HG02981 (cell line): Measurements from ENCODE around the gene CABP4.

Experiments used
- ATAC-seq: cut with Tn5 transposase; IDR thresholded peaks from one replicate; pipeline ENCODE4 v1.9.1; 2021; ENCODE audit warnings: mild to moderate bottlenecking, moderate library complexity; ENCODE audit not compliant: unreplicated experiment

CABP4 gene

GRCh38 chr11:67435031-67435726 is 20.0 kb upstream of the CABP4 start:
- ATAC-seq = no peak

- no peak for ATAC-seq
Observed at GRCh38 chr11:67435727-67436458, 19.3 kb upstream of the CABP4 start.

- peak; percentile 57 for ATAC-seq
Observed at GRCh38 chr11:67436459-67437081, 18.6 kb upstream of the CABP4 start.

- ATAC-seq = no peak
Observed at GRCh38 chr11:67437082-67437808, 17.9 kb upstream of the CABP4 start, which contains the start of gene PTPRCAP. Gene PTPRCAP, minus strand, starts transcription at chr11:67437682. Its CDS starts 63 bp downstream, at chr11:67437619.

GRCh38 chr11:67437809-67438157 is 17.4 kb upstream of the CABP4 start:
- no peak for ATAC-seq

GRCh38 chr11:67438158-67438902 is 16.8 kb upstream of the CABP4 start:
- ATAC-seq = no peak

- ATAC-seq = no peak
Observed at GRCh38 chr11:67439321-67440228, 15.6 kb upstream of the CABP4 start.

- ATAC-seq = no peak
Observed at GRCh38 chr11:67440229-67441097, 14.7 kb upstream of the CABP4 start.

GRCh38 chr11:67441098-67441563 is 14.0 kb upstream of the CABP4 start:
- no peak for ATAC-seq

GRCh38 chr11:67441731-67442351 is 13.3 kb upstream of the CABP4 start:
- no peak for ATAC-seq

- no peak for ATAC-seq
Observed at GRCh38 chr11:67442504-67443404, 12.4 kb upstream of the CABP4 start.

- no peak for ATAC-seq
Observed at GRCh38 chr11:67445515-67445914, 9.6 kb upstream of the CABP4 start.

- ATAC-seq = no peak
Observed at GRCh38 chr11:67448220-67448609, 6.9 kb upstream of the CABP4 start.

GRCh38 chr11:67449116-67449844 is 5.9 kb upstream of the CABP4 start:
- no peak for ATAC-seq

- no peak for ATAC-seq
Observed at GRCh38 chr11:67450796-67451657, 4.1 kb upstream of the CABP4 start.

- no peak for ATAC-seq
Observed at GRCh38 chr11:67451658-67451976, 3.5 kb upstream of the CABP4 start.
